ENCODE results near the gene PHYHD1. TPM values are rescaled to one million over a fixed set of nuclear protein-coding genes. Genes with fewer than 3 reads are reported as not detected.
A peak's percentile ranks its signal among the peaks of the same experiment; 100 is the strongest.

The PHYHD1 gene
- 13.5 TPM for total RNA-seq

- DNase-seq = no peak
These were observed at the start of gene PHYHD1 for GRCh38 chr9:128920381-128921058. PHYHD1 (plus strand) TSS chr9:128920982; CDS start chr9:128922324, 1,342 bp downstream.

GRCh38 chr9:128877852-128878251 lies 42.9 kb upstream of the PHYHD1 start:
- no peak for DNase-seq

DNA sequence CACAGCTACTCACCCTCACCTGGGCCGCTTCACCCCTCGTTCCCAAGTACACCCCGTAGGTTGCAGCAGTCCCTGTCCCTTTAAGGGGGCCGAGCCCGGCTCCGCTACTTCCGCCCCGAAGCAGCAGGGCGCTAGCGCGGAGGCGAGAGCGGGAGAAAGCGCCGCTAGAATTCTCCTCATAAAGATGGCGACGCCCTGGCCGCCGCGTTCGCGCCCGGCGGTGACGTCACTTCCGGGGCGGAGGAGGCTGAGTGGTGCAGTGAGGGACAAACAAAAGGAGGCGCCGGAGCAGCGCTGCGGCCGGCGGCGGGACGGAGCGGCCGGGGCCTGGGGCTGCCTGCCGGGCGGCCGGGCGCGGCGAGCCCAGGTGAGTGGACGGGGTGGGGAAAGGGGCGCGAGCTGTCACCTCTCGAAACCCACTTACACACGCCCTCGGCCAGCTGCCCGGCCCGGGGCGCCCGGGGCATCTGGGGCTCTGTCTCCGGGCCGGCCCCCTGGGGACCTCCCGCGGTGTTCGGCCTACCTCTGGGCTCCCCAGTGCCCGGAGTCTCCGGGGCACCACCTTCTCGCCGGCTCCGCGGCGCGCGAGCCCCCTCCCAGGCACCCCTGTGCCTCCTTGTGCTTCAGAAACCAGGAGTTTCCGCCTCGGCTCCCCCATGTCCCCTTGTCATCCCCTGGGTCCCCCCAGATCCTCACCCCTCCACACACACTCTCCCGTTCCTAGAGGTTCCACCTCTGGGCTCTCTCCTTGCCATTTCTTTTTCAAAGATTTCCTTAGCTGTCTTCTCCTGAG lies 38.7 kb upstream of the PHYHD1 start, which contains the start of the genes KYAT1 and LRRC8A:
KYAT1 (minus strand) TSS at position 67 of the 793 bp plus-strand sequence. CDS start 36,545 bp downstream, outside the sequence.
LRRC8A (plus strand) TSS at position 250 of the 793 bp plus-strand sequence. CDS start 25,032 bp downstream, outside the sequence.
- DNase-seq = peak; percentile 91

DNA sequence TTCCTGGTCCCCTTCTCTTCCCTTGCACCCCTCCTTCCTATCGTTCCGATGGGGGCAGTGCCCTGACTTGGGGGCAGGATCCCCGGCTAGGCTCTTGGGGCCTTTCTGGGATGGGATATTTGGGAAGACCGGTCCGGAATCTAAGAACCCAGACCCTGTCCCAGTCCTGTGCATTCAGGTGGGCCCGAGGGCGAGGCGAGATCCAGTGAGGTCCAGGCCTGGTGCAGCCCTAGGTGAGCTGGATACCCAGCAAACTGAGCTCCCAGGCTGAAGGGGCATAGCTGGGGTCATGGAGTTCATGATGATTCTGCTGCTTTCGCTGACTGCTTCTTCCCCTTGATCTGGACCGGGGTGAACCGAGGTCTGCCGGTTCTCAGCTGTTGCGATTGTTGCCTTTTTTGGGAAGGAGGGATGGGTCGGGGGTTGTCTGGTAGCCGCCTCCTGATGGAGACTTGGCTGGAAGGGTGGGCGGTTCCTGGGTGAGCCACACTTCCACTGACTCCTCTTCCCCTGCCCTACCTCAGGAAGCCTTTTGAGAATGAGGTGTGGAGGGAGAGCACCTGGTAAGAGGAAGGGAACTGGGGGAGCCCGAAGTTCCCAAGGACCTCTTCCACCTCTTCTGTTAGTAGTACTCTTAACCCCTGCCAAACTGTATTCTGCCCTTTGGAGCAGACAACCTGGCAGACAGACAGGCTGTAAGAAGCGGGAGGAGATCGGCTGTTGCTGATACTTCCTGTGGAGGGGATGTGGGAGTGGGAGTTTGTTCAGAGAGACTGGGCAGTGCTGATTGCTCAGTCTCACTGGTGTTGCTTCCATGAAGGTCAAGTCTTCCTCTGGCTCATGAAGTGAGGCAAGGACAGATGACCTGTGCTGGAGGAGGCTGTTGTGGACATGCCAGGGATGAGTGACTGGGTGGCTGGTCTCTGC lies 37.8 kb upstream of the PHYHD1 start:
- no peak for DNase-seq

- no peak for DNase-seq
These were observed 36.6 kb upstream of the PHYHD1 start for GRCh38 chr9:128884164-128884563.

- no peak for DNase-seq
These were observed 35.4 kb upstream of the PHYHD1 start for GRCh38 chr9:128885376-128885775.

GRCh38 chr9:128885798-128886197 lies 35.0 kb upstream of the PHYHD1 start:
- DNase-seq = no peak

GRCh38 chr9:128886211-128886891 lies 34.4 kb upstream of the PHYHD1 start:
- DNase-seq = no peak

GRCh38 chr9:128887049-128887448 lies 33.7 kb upstream of the PHYHD1 start:
- DNase-seq = no peak

DNA sequence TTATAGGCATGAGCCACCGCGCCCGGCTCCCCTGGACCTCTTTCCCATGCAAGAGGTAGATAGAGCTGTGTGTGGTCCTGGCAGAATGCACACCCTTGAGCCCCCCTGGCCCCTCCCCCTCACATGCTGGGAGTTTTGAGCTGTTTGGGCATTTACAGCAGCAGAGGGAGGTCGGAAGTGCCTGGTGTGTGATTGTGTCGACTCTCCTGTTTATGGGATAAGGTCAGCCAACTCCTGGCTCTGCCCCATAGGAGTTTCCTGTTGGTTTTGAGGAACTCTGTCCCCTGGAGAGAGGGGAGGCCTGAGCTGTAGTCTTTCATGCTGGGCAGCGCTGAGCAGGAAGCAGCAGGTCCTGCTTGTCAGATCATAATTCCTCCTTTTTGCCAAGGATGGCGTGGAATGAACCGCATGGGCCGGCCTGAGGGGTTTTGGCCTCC lies 32.9 kb upstream of the PHYHD1 start:
- no peak for DNase-seq

GRCh38 chr9:128891321-128892220 lies 29.2 kb upstream of the PHYHD1 start:
- DNase-seq = no peak

DNA sequence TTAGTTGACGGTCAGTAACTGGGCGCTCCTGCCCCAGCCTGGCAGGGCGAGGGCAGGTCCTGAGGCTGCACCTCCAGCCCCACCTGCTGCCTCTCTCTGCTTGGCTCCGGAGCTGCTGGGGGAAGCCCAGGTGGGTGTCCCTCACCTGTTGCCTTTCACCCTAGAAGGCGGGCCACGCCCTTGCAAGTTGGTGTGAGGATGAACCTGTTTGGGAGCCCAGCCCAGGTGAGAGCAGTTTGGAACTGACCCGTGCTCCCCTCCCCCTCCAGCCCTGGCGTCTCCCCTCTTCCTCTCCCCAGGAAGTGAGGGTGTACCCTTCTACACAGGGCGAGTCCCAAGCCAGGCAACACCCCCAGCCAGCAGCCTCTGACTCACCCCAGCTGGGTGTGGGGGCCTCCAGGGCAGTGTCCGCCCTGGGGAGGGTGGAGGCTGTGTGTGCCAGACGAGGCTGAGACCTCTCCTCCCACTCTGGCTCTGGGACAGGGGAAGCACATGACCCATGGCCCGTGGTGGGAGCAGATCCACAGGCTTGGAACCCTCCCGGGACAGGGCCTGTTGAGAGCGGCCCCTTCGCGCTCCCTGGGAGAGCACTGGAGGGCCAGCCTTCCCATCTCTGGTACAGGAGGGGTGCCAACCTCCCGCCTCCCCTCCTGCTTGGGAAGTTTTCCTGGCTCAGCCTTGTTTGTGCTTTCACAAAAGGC lies 28.4 kb upstream of the PHYHD1 start:
- DNase-seq = peak; percentile 35

DNA sequence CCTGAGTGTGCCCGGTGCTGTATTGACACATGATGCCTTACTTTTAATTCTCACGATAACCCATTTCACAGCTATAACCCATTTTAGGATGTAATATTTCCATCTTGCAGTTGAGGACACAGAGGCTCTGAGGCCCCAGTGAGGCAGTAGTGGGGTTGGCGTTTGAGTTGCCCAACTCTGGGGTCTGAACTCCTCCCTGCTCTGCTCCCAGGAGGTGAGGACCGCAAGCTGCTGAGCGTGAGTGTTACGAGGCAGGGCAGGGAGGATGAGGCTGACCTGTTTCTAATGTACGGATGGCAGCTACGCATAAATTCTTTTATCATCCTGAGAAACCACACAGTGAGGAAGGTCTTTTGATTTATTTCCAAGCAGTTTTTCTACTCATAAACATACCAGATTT lies 27.4 kb upstream of the PHYHD1 start:
- no peak for DNase-seq

DNA sequence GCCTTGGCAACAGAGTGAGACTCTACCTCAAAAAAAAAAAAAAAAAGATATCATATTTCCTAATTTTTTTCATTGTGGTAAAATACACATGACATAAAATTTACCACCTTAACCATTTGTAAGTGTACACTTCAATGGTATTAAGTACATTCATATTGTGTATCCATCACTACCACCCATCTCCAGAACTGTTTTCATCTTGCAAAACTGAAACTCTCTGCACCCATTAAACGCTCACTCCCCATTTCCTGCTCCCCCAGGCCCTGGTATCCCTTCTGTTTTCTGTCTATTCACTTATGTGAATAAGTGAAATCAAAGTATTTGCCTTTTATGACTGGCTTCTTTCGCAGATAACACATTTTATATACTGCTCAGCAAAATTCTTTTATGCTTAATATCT lies 26.0 kb upstream of the PHYHD1 start:
- DNase-seq = no peak

GRCh38 chr9:128895556-128895955 lies 25.2 kb upstream of the PHYHD1 start:
- DNase-seq = no peak

GRCh38 chr9:128898382-128898781 lies 22.4 kb upstream of the PHYHD1 start:
- DNase-seq = no peak

DNA sequence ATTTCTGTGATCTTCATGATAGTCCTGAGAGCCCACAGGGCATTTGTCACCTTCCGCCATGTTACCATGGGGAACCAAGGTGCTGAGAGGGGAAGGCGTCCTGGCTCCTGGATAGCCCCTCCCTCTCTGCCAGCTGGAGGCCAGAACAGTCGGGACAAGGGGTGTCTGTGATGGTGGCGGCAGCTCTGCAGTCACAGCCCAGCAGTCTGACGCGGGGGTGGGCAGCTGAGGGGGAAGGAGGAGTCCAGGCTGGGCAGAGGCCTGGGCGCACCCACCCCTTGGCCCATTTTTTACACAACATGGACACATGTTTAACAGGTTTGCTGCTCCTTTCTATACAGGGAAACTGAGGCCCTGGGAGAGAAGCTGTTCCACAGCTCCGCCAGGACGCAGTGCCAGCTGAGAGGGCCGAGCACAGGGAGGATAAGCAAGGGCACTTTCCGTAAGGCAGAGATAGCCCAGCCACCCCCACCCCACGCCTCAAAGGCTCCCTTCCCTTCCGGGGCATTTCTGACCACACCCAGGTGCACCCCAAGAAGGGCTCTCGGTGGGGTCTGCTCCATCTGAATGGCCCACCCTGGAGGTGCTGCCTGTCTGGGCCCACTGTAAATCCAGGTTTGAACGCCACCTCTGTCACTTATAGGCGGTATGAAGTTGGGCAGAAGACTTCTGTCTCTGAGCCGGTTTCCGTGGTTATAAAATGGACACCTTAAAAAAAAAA lies 21.8 kb upstream of the PHYHD1 start:
- DNase-seq = no peak

DNA sequence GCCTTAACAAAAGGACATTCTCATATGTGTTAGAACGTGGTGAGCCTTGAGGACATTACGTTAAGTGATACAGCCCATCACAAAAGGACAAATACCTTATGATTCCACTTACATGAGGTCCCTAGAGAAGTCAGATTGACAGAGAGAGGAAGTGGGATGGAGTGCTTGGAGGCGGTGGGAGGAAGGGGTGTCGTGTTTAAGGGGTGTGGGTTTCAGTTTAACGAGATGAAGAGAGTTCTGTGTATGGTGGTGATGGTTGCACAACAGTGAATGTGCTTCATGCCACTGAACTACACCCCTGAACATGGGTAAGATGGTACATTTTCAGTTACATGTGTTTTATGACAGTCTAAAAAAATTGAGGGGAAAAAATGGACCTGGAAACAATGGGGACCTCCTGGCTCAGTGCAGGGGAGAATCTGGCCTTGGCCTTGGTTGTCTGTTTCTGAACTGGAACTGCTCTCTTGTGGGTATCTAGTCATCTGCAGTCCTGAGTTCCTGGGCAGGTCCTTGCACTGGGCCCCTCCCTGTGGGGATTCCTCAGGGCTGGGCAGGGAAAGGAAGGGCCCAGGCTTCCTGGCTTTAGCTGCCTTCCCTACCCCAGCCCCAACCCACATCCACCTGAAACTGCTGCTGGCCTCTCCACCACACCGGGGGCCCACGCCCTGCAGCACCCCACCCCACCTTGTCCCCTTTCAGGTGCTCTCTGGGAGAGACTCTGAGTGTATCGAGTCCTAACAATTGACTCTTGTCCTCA lies 21.0 kb upstream of the PHYHD1 start:
- no peak for DNase-seq

Measured in skin of body (tissue), 2 donors.